H9 (cell line): ENCODE data around the gene MYBPC3. TPM values are rescaled to one million over a fixed set of nuclear protein-coding genes. Genes with fewer than 3 reads are reported as not detected.

Experiments
- DNase-seq: peaks from one replicate; pipeline ENCODE4 v3.0.0-alpha.2; 2017
- H2AFZ ChIP-seq: one replicate; pipeline ENCODE4 v1.6.1; 2013; ENCODE audit warnings: mild to moderate bottlenecking, low read length, control low read depth, moderate library complexity
- H2AK5ac ChIP-seq: 2 replicates; pipeline ENCODE4 v1.6.1; 2013; ENCODE audit warnings: low read length, control low read depth, mixed read lengths; ENCODE audit not compliant: insufficient read length
- H2BK120ac ChIP-seq: one replicate; pipeline ENCODE4 v1.6.1; 2013; ENCODE audit warnings: low read depth, mild to moderate bottlenecking, low read length, control low read depth, inconsistent platforms; ENCODE audit not compliant: poor library complexity, severe bottlenecking
- H2BK12ac ChIP-seq: 2 replicates; pipeline ENCODE4 v1.6.1; 2013; ENCODE audit warnings: low read length, control low read depth, mixed read lengths, low read depth; ENCODE audit not compliant: insufficient read length
- H2BK15ac ChIP-seq: 2 replicates; pipeline ENCODE4 v1.6.1; 2013; ENCODE audit warnings: low read depth, low read length, control low read depth
- H2BK20ac ChIP-seq: one replicate; pipeline ENCODE4 v1.6.1; 2013; ENCODE audit warnings: low read depth, mild to moderate bottlenecking, low read length, control low read depth, inconsistent platforms; ENCODE audit not compliant: poor library complexity, severe bottlenecking
- H2BK5ac ChIP-seq: 2 replicates; pipeline ENCODE4 v1.6.1; 2013; ENCODE audit warnings: low read length, control low read depth, mixed read lengths; ENCODE audit not compliant: insufficient read length
- H3K14ac ChIP-seq: 2 replicates; pipeline ENCODE4 v1.6.1; 2013; ENCODE audit warnings: low read length, control low read depth; ENCODE audit not compliant: insufficient read depth
- H3K18ac ChIP-seq: 2 replicates; pipeline ENCODE4 v1.6.1; 2013; ENCODE audit warnings: low read depth, mild to moderate bottlenecking, mixed read lengths, low read length, control low read depth; ENCODE audit not compliant: insufficient read length
- H3K23ac ChIP-seq: 2 replicates; pipeline ENCODE4 v1.6.1; 2013; ENCODE audit warnings: low read length, control low read depth, mixed read lengths, low read depth; ENCODE audit not compliant: insufficient read length
- H3K23me2 ChIP-seq: 2 replicates; pipeline ENCODE4 v1.6.1; 2013; ENCODE audit warnings: low read depth, mild to moderate bottlenecking, mixed read lengths, low read length, control low read depth; ENCODE audit not compliant: insufficient read length, poor library complexity, severe bottlenecking
- H3K27ac ChIP-seq: 2 replicates; pipeline ENCODE4 v1.5.1; 2013; ENCODE audit warnings: low read length, control low read depth, mixed read lengths, low read depth; ENCODE audit not compliant: insufficient read length
- H3K27me3 ChIP-seq: 2 replicates; pipeline ENCODE4 v1.6.1; 2013; ENCODE audit warnings: low read length, control low read depth, inconsistent platforms; ENCODE audit not compliant: insufficient read depth
- H3K4ac ChIP-seq: 2 replicates; pipeline ENCODE4 v1.6.1; 2013; ENCODE audit warnings: low read depth, mild to moderate bottlenecking, control low read depth, inconsistent platforms, low read length, moderate library complexity
- H3K4me1 ChIP-seq: 2 replicates; pipeline ENCODE4 v1.6.1; 2013; ENCODE audit warnings: low read length, control low read depth, inconsistent platforms; ENCODE audit not compliant: insufficient read depth
- H3K4me2 ChIP-seq: 2 replicates; pipeline ENCODE4 v1.6.1; 2013; ENCODE audit warnings: low read length, control low read depth, mixed read lengths; ENCODE audit not compliant: insufficient read length, insufficient read depth
- H3K56ac ChIP-seq: 2 replicates; pipeline ENCODE4 v1.6.1; 2013; ENCODE audit warnings: low read depth, mild to moderate bottlenecking, mixed read lengths, low read length, control low read depth; ENCODE audit not compliant: insufficient read length
- H3K79me1 ChIP-seq: 2 replicates; pipeline ENCODE4 v1.6.1; 2013; ENCODE audit warnings: low read depth, mild to moderate bottlenecking, moderate library complexity, low read length, control low read depth, inconsistent platforms; ENCODE audit not compliant: insufficient read depth, poor library complexity, severe bottlenecking
- H3K79me2 ChIP-seq: 2 replicates; pipeline ENCODE4 v1.6.1; 2013; ENCODE audit warnings: low read length, control low read depth, inconsistent platforms; ENCODE audit not compliant: insufficient read depth
- H3K9ac ChIP-seq: 2 replicates; pipeline ENCODE4 v1.6.1; 2013; ENCODE audit warnings: low read length, control low read depth, mixed read lengths; ENCODE audit not compliant: insufficient read length; ENCODE audit errors: extremely low read depth
- H3K9me3 ChIP-seq: one replicate; pipeline ENCODE4 v1.6.1; 2013; ENCODE audit warnings: low read depth, low read length, inconsistent platforms; ENCODE audit not compliant: control insufficient read depth
- H3T11ph ChIP-seq: one replicate; pipeline ENCODE4 v1.6.1; 2013; ENCODE audit warnings: mild to moderate bottlenecking, low read length, control low read depth, inconsistent platforms
- H4K20me1 ChIP-seq: one replicate; pipeline ENCODE4 v1.6.1; 2013; ENCODE audit not compliant: control insufficient read depth, insufficient read length, insufficient read depth
- H4K5ac ChIP-seq: 2 replicates; pipeline ENCODE4 v1.6.1; 2013; ENCODE audit warnings: low read depth, mild to moderate bottlenecking, mixed read lengths, low read length, control low read depth; ENCODE audit not compliant: insufficient read length
- H4K8ac ChIP-seq: replicated peaks from 2 replicates; pipeline ENCODE4 v1.6.1; 2013; ENCODE audit warnings: low read length, control low read depth, mixed read lengths, low read depth; ENCODE audit not compliant: insufficient read length
- H4K91ac ChIP-seq: 2 replicates; pipeline ENCODE4 v1.6.1; 2013; ENCODE audit warnings: low read depth, mild to moderate bottlenecking, moderate library complexity, mixed read lengths, low read length, control low read depth; ENCODE audit not compliant: insufficient read length
- H3K27ac Mint-ChIP-seq, 3 experiments: 2 replicates in 2 of 3; 3 replicates in 1 of 3; pipeline ENCODE4 v1.8.0; 2020 to 2021; ENCODE audit warnings: mixed read lengths in 3 of 3, mild to moderate bottlenecking in 1 of 3, moderate library complexity in 1 of 3
- H3K27me3 Mint-ChIP-seq: 2 replicates; pipeline ENCODE4 v1.8.0; 2021; ENCODE audit warnings: low read depth, mild to moderate bottlenecking, moderate library complexity, mixed read lengths
- H3K36me3 Mint-ChIP-seq, 3 experiments: 2 replicates in 2 of 3; 3 replicates in 1 of 3; pipeline ENCODE4 v1.8.0; 2020 to 2021; ENCODE audit warnings: low read depth in 3 of 3, mixed read lengths in 3 of 3; ENCODE audit not compliant: insufficient read depth in 1 of 3
- H3K4me1 Mint-ChIP-seq, 2 experiments: 2 replicates each; pipeline ENCODE4 v1.8.0; 2020; ENCODE audit warnings: mixed read lengths in 2 of 2
- H3K4me3 Mint-ChIP-seq, 2 experiments: 2 replicates in 1 of 2; 3 replicates in 1 of 2; pipeline ENCODE4 v1.8.0; 2020 to 2021; ENCODE audit warnings: mild to moderate bottlenecking in 2 of 2, mixed read lengths in 2 of 2, moderate library complexity in 1 of 2
- H3K9me3 Mint-ChIP-seq, 2 experiments: 2 replicates in 1 of 2; 3 replicates in 1 of 2; pipeline ENCODE4 v1.8.0; 2020; ENCODE audit warnings: mild to moderate bottlenecking in 2 of 2, mixed read lengths in 2 of 2, moderate library complexity in 1 of 2
- CTCF ChIP-seq: fragments of 200-600 bp; sonication (generic); conservative IDR thresholded peaks from 3 replicates; pipeline ENCODE4 v1.8.0; 2021; ENCODE audit warnings: antibody characterized with exemption, mild to moderate bottlenecking
- WGBS: extraction: QIAGEN DNeasy Blood & Tissue Kit; methylation state at CpG from one replicate; pipeline ENCODE4 v1.1.7; 2013; ENCODE audit warnings: missing lambda C conversion rate, low lambda C conversion rate, mixed read lengths; ENCODE audit not compliant: insufficient read length; ENCODE audit errors: extremely low coverage; 5-methylcytosine and 5-hydroxymethylcytosine counted together
- total RNA-seq: library from RNA; stranded (reverse); gene quantifications from 2 replicates; pipeline ENCODE4 v1.2.1, GENCODE V29; 2021

MYBPC3 gene
- total RNA-seq, 1 experiment from 2014 or later = not detected

GRCh38 chr11:47388697-47389576, 36.4 kb upstream of the MYBPC3 start:
- no CpG with 5 or more reads among the region's 28 CpGs for WGBS
- no peaks in the 10 kb centered on the region for H3K9me3 ChIP-seq

More at GRCh38 chr11:47388697-47389576, 36.4 kb upstream of the MYBPC3 start:
- Histone ChIP-seq H3K56ac (no peak overlapping the region), H3K23ac (no peak overlapping the region), H4K91ac (no peak overlapping the region), H3K79me1 (no peaks in the 10 kb centered on the region), H4K5ac (no peak overlapping the region), H3K27ac (no peak overlapping the region), H2BK12ac (no peak overlapping the region), H2BK20ac (no peak overlapping the region), H4K8ac (no peak overlapping the region), H2BK15ac (no peak overlapping the region), H2AFZ (no peak overlapping the region), H2BK5ac (no peak overlapping the region), H3K27me3 (no peaks in the 10 kb centered on the region), H3K4ac (no peak overlapping the region), H3K23me2 (no peaks in the 10 kb centered on the region), H3K18ac (no peak overlapping the region), H4K20me1 (no peaks in the 10 kb centered on the region), H3T11ph (no peak overlapping the region), H2BK120ac (no peak overlapping the region), H3K9ac (no peak overlapping the region), H3K4me2 (no peak overlapping the region), H2AK5ac (no peak overlapping the region), H3K4me1 (no peaks in the 10 kb centered on the region), H3K14ac (no peak overlapping the region), H3K79me2 (no peaks in the 10 kb centered on the region)
- Mint-ChIP-seq H3K4me1 (no peaks in the 10 kb centered on the region), H3K27me3 (no peaks in the 10 kb centered on the region), H3K9me3 (no peaks in the 10 kb centered on the region; a peak in 1 of 5 replicates), H3K4me3 (no peak overlapping the region), H3K36me3 (no peaks in the 10 kb centered on the region), H3K27ac (peak overlapping the region; percentile 39 to 60 (median 58); a peak in 5 of 7 replicates)
- TF ChIP-seq CTCF = no peak
- DNase-seq = no peak
